ENCODE measurements around the gene C1orf226. TPM values are rescaled to one million over a fixed set of nuclear protein-coding genes. Genes with fewer than 3 reads are reported as not detected.

The C1orf226 gene
- polyA plus RNA-seq, 4 donors, result 4.8 to 22.8 (median 17.9) TPM

DNA sequence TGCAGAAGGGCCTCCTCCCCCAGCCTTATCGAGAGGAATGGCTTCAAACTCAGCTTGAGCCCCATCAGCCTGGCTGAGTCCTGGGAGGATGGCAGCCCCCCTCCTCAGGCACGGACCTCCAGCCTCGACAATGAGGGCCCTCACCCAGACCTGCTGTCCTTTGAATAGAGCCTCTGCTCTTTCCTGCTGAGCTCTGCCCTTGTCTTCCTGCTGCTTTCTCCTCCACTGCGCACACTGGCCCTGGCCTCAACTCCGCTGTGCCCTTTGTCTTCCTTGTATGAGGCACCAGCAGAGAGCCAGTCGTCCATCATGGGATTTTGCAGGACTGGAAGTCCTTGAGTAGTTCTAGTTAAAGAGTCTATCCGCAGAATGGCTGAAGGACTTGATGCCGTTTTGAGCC, 2.0 kb downstream of the C1orf226 start:
- no peak for DNase-seq (ENCODE audit: low read depth in 4 of 4, low spot score in 3 of 4)

- no peak for DNase-seq (ENCODE audit: low read depth in 4 of 4, low spot score in 3 of 4)
Observed at GRCh38 chr1:162384116-162384515, 2.6 kb downstream of the C1orf226 start.

DNA sequence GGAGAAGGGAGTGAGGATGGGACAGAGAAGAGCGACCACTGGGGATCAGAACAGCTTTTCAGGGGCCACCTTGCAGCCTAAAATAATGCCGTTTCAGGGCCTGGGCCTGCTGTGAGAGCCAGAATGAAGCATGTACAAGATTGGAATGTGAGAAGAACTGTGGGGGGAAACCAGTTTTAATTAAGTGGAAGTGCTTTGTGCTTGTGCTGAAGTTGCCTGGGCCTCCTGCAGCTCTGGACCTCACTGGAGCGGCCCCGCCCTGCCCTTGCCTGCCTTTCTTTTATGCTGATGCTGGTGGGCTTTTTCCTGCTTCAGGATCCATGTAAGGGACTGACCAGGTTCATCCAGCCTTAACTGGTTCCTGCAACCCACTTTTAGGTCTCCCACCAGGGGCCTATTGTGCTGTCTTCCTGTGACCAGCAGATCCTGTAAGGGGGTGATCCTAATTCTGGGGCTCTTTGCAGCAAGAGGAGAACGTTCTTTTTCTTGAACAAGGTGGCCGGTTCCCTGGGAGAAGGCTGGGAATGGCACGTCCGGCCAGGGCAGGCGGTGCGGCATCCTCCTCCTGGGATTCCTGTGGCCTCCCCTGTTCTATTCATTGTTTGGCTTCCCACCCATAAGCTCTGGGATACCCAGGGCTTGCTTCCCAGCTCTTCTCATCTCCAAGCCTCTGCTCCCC, 3.2 kb downstream of the C1orf226 start:
- no peak for DNase-seq (ENCODE audit: low read depth in 4 of 4, low spot score in 3 of 4)

DNA sequence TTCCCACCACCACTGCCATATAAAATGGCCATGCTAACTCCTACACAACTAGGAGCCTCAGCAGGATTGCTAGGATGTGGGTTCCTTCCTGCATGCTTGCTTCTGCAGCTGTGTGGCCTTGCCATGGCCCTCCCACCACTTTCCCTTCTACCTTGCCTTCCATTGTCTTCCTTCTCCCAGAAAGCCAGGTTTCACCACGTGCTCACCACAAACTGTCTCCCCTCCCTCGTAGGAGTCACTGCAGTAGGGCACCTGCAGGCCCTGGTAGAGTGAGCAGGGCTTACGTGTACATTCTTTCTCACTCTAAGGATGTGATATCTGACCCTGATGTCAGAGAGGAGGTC, 3.7 kb downstream of the C1orf226 start:
- no peak for DNase-seq (ENCODE audit: low read depth in 4 of 4, low spot score in 3 of 4)

GRCh38 chr1:162385702-162386101, 4.2 kb downstream of the C1orf226 start:
- no peak for DNase-seq (ENCODE audit: low read depth in 4 of 4, low spot score in 3 of 4)

- DNase-seq (ENCODE audit: low read depth in 4 of 4, low spot score in 3 of 4), result no peak
Observed at GRCh38 chr1:162386292-162387225, 5.0 kb downstream of the C1orf226 start.

DNA sequence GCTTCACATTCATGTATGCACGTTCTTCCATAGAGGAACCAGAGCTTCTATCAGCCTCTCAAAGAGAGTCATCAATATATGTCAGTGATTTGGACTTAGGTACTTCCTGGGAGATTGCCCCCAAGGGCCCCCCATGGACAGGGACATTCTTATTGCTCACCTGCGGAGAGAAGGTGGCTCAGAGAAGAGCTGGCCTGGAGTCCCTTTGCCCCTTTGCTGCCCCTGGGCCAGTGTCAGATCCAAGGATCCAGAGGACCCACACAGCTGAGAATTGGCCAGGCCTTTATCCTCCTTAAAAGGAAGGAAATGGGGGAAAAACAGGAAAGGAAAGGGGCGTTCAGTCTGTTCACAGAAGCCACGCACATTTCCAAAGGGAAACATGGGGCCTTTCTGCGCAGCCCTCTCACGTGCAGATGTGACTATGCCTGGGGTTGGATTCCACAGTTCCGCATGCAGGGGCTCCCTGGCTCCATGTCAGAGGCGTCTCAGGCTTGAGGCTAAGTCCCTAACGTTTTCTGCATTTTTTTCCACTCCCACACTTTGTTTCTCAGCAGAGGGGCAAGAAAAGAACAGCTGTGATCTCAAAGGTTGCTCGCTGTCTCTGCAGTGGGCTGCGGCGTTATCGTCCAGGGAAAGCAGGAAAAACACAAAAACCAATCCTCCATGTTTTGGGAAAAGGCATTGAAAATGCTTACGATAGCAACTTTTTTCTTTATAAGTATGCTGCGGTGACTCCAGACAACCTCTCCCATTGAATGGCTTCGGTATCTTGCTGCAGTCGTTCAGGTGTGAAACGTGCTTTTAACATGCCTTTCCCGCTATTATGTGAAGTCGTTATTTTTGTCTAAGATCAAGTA, 5.9 kb downstream of the C1orf226 start:
- DNase-seq (ENCODE audit: low read depth in 4 of 4, low spot score in 3 of 4), result no peak

DNA sequence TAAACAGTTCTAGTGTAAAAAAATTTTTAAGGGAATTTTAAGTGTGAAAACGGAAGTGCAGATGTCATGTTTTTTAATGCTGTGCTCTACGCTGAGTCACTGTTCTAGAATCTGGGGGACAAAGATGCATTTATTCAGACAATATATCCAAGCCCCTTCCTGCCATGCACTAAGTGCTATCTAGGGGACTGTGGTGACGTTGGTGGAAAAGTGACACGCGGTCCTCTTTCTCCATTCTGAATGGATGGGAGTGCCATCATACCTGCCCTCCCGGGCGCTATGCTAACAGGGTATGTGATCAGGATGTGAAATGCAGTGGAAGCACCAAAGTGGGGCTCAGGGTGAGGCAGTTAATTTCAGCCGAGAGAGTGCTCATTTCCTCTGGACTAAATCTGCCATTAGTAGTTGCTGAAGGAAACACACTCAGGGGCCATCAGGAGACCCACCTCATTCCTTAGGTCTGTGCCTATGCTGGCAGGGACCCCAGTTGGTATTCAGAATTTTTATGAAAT, 6.6 kb downstream of the C1orf226 start:
- DNase-seq (ENCODE audit: low read depth in 4 of 4, low spot score in 3 of 4), result no peak

DNA sequence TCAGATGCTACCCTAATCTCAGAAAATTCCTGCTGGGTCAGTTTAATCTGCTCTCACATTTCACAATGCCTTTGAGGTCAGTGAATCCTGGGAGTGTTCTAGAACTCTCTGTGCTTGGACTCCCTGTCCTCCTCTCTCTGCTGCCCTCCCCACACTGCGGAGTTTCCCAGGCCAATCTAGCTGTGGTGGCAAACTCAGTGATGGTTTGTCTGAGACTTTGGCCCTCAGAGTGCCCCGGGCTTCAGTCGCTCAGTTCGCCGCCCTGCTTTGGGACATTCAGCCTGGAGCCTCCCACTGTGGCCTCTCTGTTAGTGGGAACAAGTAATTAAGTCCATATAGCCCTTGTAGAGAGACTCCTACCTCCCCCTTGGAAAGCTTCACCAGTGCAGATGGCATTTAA, 7.1 kb downstream of the C1orf226 start:
- DNase-seq (ENCODE audit: low read depth in 4 of 4, low spot score in 3 of 4), result no peak

- no peak for DNase-seq (ENCODE audit: low read depth in 4 of 4, low spot score in 3 of 4)
Observed at GRCh38 chr1:162389021-162389818, 7.7 kb downstream of the C1orf226 start.

GRCh38 chr1:162389971-162390370, 8.4 kb downstream of the C1orf226 start:
- no peak for DNase-seq (ENCODE audit: low read depth in 4 of 4, low spot score in 3 of 4)

DNA sequence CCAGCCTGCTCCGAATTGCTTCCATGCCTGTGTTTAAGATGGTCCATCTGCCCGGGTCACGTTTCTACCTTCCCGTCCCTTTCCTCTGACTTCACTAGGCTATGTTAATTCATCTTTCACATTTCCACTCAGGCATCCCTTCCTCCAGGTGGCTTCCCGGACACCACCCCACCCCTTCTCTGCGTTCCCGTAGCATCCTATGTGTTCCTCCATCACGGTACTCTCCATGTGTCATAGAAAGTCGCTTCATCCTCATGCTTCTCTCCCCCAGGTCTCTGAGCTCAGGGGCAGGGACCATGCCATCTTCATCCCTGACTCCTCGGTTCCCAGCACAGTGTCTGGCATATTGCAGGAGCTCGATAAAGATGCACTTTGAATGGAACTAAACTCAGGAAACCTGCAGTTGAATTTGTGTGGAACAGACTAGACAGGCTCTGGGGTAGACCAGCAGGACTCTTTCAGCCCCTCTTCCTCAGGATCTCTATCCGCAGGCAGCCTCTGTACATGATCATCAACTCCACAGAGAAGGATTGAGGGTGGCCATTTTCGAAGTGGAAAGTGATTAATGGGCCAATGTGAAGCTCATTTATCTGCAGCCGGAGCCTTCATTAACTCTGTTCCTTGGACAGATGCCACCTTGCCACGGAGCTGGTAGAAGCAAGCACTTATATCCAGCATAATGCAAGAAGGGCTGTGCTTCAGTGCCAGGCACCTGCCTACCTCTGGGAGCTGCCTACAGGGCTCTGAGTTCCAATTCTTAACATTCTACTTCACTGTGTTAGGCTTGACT, 9.1 kb downstream of the C1orf226 start:
- no peak for DNase-seq (ENCODE audit: low read depth in 4 of 4, low spot score in 3 of 4)

GRCh38 chr1:162391790-162392563, 10.4 kb downstream of the C1orf226 start:
- no peak for DNase-seq (ENCODE audit: low read depth in 4 of 4, low spot score in 3 of 4)

DNA sequence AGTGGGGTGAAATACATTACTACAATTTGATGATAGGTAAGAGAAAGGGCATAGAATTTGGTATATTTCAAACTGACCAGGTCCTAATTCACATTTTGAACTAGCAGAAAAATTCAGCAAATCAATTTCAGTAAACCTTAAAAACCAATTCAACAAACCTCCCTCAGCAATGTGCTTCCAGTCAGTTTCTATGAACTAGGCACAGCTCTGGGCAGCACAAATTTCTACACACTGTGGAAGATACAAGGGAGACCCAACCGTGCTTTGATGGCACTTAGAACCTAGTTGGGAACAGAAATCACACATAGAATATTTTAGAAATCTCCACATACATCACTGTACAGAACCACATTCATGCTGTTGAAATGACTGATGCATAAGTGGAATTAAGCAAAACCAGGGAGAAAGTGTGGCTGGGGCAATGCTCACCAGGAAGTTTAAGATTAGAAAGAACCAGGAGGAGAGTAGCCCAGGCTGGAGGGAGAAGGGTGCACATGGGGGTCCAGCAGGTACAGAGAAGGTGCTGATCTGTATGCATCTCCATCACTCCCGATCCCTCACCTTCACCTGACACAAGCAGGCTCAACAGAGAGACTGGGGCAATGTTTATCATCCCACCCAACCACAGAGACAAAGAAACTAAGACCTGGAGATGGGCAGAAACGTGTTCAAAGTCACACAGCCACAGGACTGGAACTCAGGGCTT, 14.8 kb downstream of the C1orf226 start:
- no peak for DNase-seq (ENCODE audit: low read depth in 4 of 4, low spot score in 3 of 4)

DNA sequence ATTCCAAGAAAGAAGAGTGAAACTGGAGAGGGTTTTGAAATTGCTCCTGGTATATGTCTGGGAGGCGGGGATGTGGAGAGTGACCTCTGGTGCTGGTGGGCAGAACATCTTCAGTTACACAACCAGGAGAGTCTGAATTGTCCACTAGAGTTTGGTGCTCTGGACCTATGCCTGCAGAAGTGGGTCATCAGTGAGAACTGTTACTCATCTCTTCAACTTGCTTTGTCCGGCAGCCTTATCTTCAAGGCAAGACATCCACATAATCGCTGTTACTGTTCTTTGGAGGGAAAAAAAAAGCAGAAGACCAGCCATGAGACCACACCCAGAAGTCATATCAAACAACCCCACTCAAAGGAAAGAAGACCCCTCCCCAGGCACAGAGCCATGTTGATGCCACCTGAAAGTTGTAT, 15.5 kb downstream of the C1orf226 start:
- no peak for DNase-seq (ENCODE audit: low read depth in 4 of 4, low spot score in 3 of 4)

DNA sequence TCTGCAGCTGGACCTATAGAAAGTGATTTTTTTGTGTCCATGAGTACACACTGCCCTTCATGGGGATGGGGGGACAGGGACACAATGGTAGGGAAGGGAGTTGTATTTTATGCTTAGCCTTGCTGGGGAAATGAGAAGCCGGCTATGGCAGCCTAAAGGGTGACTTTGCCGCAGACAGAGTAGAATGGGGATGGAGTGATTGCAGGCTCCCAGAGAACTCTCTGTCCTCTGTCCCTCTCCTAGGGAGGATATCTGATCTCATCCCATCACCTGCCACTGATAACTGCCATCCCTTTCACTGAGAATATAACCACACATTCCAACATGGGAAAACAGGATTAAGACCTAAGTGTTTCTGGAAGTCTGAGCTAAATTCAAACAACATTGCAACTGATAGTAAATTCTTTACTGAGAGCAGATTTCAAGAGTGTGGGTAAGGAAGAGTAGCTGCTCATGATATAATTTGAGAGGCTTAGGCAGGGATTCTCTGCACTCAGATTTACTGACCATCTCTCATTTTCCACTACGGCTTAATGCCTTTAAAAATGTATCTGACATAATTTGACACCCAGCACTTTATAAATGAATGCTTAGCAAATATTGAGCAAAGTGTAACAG, 16.5 kb downstream of the C1orf226 start:
- DNase-seq (ENCODE audit: low read depth in 4 of 4, low spot score in 3 of 4), result no peak

DNA sequence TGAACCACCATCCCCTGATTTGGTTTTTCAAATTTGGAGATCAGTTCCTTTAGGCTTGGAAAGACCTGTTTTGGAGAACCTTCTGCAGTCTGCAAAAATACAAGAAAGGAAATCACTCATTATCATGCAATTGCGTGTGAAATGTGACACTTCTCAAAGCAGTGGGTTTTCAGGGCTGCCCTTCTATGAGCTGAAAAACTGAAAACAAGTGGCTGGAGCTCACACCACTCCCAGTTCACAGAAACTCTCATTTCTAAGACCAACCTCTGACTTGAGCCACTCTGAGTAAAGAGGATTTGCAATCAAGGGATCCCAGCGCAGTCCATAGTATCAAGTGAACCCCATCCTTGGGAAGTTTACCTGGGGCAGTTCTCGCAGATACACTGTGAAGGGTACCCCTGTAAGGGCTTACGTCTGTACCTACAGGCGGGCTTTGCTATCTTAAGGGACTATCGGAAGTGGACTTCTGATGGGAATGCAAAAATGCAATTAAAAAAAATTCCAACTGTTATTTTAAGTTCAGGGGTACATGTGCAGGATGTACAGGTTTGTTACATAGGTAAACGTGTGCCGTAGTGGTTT, 17.6 kb downstream of the C1orf226 start:
- no peak for DNase-seq (ENCODE audit: low read depth in 4 of 4, low spot score in 3 of 4)
